ENCODE results near the gene EXOC4. TPM values are rescaled to one million over a fixed set of nuclear protein-coding genes. Genes with fewer than 3 reads are reported as not detected.

EXOC4 gene
- total RNA-seq, 2 donors from 2014 or later: 62.0 to 146 TPM

- TF ChIP-seq POLR2A (IDR thresholded peaks at IDR 0.05) (no peak), CTCF (IDR thresholded peaks at IDR 0.05) (no peak)
- DNase-seq: no peak
- Histone ChIP-seq H3K27me3 (no peaks in the 10 kb centered on the region), H3K9me3 (no peaks in the 10 kb centered on the region), H3K4me3 (no peak overlapping the region), H3K36me3 (replicated peaks in 1 of 2; ENCODE audit: insufficient read depth in 1 of 2, low read depth in 2 of 2) (no peaks in the 10 kb centered on the region), H3K27ac (no peak overlapping the region), H3K4me1 (peaks cover 8% of the 10 kb centered on the region)
- intact Hi-C loops (cut with DNase I): no loop called here
- 93 to 100% methylated on average over 1 of the region's 1 CpG for WGBS, 2 donors
- no peak for ATAC-seq
Observed at GRCh38 chr7:133863362-133864061, 610.6 kb downstream of the EXOC4 start.

DNA sequence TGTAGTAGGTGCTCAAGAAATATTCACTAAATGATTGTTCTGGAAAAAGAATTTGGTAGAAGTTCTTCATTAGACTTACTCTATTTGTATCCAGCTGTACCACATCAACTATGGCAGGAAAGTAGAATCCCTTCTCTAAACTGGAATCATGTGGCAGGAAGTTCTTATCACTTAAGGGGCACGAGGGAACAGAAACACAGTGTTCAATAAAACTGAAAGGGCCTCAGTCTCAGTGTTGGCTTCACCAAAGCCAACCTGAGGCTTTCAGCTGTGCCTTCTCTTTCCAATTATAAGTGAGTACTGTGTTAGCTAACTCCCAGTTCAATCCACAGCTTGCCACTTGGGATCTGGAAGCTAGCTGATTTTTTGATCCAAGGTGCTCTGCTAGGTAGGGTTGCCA, 616.7 kb downstream of the EXOC4 start:
- ATAC-seq (no peak), DNase-seq (no peak)
- 53% methylated on average over 1 of the region's 1 CpG for WGBS, 2 donors
- no peaks in the 10 kb centered on the region for H3K27me3 ChIP-seq
- H3K27ac ChIP-seq: no peak overlapping the region
- no peak for TF ChIP-seq POLR2A (IDR thresholded peaks at IDR 0.05)
- TF ChIP-seq CTCF (IDR thresholded peaks at IDR 0.05): no peak
- no peak overlapping the region for H3K4me3 ChIP-seq
- H3K4me1 ChIP-seq: peaks cover 9% of the 10 kb centered on the region
- intact Hi-C loops (cut with DNase I): no loop called here
- no peaks in the 10 kb centered on the region for H3K9me3 ChIP-seq
- H3K36me3 ChIP-seq (replicated peaks in 1 of 2; ENCODE audit: insufficient read depth in 1 of 2, low read depth in 2 of 2): no peaks in the 10 kb centered on the region

- H3K27ac ChIP-seq: no peak overlapping the region
- H3K36me3 ChIP-seq (replicated peaks in 1 of 2; ENCODE audit: insufficient read depth in 1 of 2, low read depth in 2 of 2): no peaks in the 10 kb centered on the region
- no peak overlapping the region for H3K4me3 ChIP-seq
- H3K9me3 ChIP-seq: no peaks in the 10 kb centered on the region
- no peaks in the 10 kb centered on the region for H3K27me3 ChIP-seq
- DNase-seq (no peak), ATAC-seq (no peak)
- H3K4me1 ChIP-seq: peaks cover 9% of the 10 kb centered on the region
- WGBS, 2 donors: 64 to 79% methylated on average over 1 of the region's 1 CpG
- intact Hi-C loops (cut with DNase I): no loop called here
- no peak for TF ChIP-seq CTCF (IDR thresholded peaks at IDR 0.05)
- TF ChIP-seq POLR2A (IDR thresholded peaks at IDR 0.05): no peak
Observed at GRCh38 chr7:133871757-133872156, 618.9 kb downstream of the EXOC4 start.

DNA sequence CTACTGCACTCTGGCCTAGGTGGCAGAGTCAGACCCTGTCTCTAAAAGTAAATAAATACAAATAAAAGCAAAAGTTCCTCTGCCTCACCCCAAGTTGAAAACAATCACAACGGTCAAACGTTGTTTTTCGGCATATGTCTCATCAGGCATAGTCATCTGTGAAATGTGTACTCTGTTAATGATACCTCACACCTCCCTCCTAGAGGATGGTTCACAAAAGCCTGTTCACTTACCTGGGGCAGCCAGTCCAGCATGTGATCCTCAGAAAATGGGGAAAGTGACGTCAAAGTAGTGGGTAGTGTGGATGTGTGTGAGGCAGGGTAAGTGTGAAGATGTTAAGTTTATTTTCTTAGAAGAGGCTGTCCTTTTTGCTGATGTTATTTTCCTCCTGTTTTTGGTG, 620.3 kb downstream of the EXOC4 start:
- Histone ChIP-seq H3K36me3 (replicated peaks in 1 of 2; ENCODE audit: insufficient read depth in 1 of 2, low read depth in 2 of 2) (no peaks in the 10 kb centered on the region), H3K9me3 (no peaks in the 10 kb centered on the region), H3K27ac (no peak overlapping the region), H3K27me3 (no peaks in the 10 kb centered on the region), H3K4me3 (no peak overlapping the region), H3K4me1 (peaks cover 9% of the 10 kb centered on the region)
- ATAC-seq (no peak), DNase-seq (no peak)
- 86 to 98% methylated on average over 4 of the region's 4 CpGs for WGBS, 2 donors
- TF ChIP-seq POLR2A (IDR thresholded peaks at IDR 0.05): no peak
- TF ChIP-seq CTCF (IDR thresholded peaks at IDR 0.05): no peak
- intact Hi-C loops (cut with DNase I): no loop called here

DNA sequence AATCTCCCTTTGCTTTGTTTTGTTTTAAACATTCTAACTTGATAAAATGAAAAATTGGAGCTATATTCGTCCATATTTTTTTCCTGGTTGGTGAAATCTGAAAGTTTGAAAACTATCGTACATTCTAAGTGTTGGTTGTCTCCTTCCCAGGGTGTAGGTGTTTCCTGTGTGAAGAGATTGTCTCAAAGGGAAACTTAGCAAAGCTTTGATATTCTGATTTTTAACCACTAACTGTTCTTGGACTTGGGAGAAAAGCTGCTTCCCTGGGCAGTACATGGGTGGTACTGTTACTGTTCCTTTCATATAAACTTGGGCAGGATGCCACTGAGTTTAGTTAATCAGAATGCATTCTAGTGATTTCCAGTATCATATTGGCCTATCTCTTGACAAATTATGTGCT, 620.8 kb downstream of the EXOC4 start:
- H3K36me3 ChIP-seq (replicated peaks in 1 of 2; ENCODE audit: insufficient read depth in 1 of 2, low read depth in 2 of 2): no peaks in the 10 kb centered on the region
- no peak for ATAC-seq
- TF ChIP-seq CTCF (IDR thresholded peaks at IDR 0.05) (no peak), POLR2A (IDR thresholded peaks at IDR 0.05) (no peak)
- DNase-seq: no peak
- H3K27me3 ChIP-seq: no peaks in the 10 kb centered on the region
- H3K4me1 ChIP-seq: peaks cover 9% of the 10 kb centered on the region
- WGBS, 2 donors: 78 to 83% methylated on average over 2 of the region's 2 CpGs
- intact Hi-C loops (cut with DNase I): no loop called here
- no peak overlapping the region for H3K4me3 ChIP-seq
- H3K27ac ChIP-seq: no peak overlapping the region
- H3K9me3 ChIP-seq: no peaks in the 10 kb centered on the region
